Effector CD4-positive, alpha-beta T cell (primary cell): ENCODE measurements around the gene KISS1. TPM values are rescaled to one million over a fixed set of nuclear protein-coding genes. Genes with fewer than 3 reads are reported as not detected.
"Not testable (repeated sequence)": the region's sequence is repeated elsewhere in the genome, so short reads cannot be mapped to it uniquely, and the experiment has no call there.

Experiments
- DNase-seq: peaks from one replicate; pipeline ENCODE4 v3.0.0-alpha.2; 2020
- total RNA-seq: gene quantifications from one replicate; lab custom pipeline; 2026; lab: John Stamatoyannopoulos, UW

The KISS1 gene, protein sequence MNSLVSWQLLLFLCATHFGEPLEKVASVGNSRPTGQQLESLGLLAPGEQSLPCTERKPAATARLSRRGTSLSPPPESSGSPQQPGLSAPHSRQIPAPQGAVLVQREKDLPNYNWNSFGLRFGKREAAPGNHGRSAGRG
- total RNA-seq = not detected

DNA sequence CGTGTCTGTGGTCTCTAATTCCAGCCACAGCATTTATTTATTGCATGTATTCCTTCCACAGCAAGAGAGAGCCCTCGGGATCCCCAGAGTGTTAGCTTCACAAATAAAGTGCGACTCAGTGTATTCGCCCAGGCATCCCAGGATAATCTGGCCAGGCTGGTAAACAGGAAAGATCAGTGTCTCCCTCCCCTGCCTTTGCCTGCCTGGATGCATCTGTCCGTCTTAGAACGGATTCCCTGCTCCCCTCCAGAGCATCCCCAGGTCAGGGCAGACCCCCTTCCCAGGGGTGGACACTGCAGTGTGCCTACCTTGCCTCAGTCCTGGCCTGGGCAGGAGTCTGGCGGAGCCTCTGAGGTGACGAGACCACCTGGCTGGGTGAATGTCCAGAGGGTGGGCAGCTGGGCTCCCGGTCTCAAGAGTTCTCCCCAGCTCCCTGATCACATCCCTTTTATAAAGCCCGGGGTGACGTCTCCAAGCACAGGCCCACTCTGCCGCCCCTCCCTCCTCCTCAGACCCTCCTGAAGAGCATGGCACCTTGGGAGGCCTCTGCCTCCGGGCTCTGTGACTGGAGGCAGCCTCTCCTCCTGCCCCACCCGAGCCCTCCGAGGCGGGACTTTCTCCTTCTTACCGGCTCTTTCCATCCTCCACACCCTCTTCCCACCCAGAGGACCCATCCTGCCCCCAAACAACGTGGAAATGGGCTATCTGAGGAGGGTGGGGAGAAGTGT is at the start of gene KISS1:
KISS1 (minus strand) TSS at position 424 of the 728 bp plus-strand sequence. CDS start 3,615 bp downstream, outside the sequence.
- no peak for DNase-seq

- DNase-seq = no peak
These were observed 46.6 kb upstream of the KISS1 start for GRCh38 chr1:204242920-204243319.

DNA sequence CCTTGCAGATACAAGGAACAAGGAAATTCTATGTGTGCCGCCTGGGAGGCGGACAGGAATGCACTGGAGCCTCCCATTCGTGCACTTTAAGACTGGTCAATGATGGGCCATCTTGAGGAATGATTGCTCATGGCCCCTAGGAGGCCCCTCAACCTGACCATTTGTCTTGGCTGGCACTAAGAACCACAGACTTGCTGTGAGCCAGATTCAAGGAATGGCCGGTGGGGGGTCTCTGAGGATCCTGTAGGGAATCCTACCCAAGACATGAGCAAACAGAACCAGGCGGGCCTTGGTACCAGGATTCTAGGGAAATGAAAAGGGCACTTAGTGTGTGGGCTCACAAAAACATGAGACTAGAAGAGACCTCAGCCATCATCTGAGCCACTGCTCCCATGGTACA is 45.6 kb upstream of the KISS1 start:
- DNase-seq = no peak

- DNase-seq = no peak
These were observed 44.8 kb upstream of the KISS1 start for GRCh38 chr1:204241050-204241449.

DNA sequence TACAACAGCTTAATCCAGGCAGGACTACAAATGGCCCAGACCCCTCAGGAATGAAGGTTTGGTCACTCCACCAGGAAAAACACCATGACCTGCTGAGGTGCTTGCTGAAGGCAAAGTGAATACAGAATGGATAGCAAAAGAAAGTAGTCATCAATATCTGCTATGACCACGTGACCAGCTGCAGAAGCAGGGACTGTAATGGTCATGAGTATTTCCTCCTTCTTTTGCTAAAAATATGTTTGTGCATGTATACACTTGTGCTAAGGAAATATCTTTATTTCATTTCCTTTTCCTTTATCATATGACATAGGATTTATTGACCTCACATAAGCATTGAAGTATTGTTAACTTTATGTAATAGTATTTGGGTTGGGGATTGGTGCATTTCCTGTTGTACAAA is 43.9 kb upstream of the KISS1 start:
- no peak for DNase-seq

GRCh38 chr1:204239401-204239800 is 43.1 kb upstream of the KISS1 start:
- not testable (repeated sequence) for DNase-seq

DNA sequence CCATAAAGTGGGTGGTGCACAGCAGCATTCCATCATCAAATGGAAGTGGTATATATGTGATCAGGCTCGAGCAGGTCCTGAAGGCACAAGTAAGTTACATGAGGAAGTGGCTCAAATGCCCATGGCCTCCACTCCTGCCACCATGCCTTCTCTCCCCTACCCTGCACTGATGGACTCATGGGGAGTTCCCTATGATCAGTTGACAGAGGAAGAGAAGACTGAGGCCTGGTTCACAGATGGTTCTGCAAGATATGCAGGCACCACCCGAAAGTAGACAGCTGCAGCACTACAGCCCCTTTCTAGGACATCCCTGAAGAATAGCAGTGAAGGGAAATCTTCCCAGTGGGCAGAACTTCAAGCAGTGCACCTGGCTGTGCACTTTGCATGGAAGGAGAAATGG is 42.2 kb upstream of the KISS1 start:
- DNase-seq = not testable (repeated sequence)

- DNase-seq = not testable (repeated sequence)
These were observed 41.2 kb upstream of the KISS1 start for GRCh38 chr1:204237515-204237914.

DNA sequence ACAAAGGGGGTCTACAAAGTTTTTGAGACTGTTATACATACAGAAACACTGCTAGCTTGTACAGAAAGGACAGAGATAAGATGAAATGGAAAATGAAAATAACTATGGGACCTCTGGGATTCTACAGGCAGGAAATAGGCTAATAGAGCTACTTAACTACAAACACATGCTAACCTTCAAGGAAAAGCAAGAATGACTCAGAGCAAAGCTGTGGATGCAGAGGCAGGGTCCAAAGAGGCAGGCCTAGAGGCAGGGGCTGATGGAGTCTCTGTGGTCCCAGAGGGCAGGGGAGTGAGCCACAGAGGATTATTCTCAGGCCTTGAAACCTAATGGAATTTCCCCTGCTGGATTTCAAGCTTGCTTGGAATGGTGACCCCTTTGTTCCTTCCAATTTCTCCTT is 36.2 kb upstream of the KISS1 start:
- DNase-seq = no peak

- no peak for DNase-seq
These were observed 33.9 kb upstream of the KISS1 start for GRCh38 chr1:204230211-204230610.

- DNase-seq = no peak
These were observed 32.6 kb upstream of the KISS1 start for GRCh38 chr1:204228896-204229295.

DNA sequence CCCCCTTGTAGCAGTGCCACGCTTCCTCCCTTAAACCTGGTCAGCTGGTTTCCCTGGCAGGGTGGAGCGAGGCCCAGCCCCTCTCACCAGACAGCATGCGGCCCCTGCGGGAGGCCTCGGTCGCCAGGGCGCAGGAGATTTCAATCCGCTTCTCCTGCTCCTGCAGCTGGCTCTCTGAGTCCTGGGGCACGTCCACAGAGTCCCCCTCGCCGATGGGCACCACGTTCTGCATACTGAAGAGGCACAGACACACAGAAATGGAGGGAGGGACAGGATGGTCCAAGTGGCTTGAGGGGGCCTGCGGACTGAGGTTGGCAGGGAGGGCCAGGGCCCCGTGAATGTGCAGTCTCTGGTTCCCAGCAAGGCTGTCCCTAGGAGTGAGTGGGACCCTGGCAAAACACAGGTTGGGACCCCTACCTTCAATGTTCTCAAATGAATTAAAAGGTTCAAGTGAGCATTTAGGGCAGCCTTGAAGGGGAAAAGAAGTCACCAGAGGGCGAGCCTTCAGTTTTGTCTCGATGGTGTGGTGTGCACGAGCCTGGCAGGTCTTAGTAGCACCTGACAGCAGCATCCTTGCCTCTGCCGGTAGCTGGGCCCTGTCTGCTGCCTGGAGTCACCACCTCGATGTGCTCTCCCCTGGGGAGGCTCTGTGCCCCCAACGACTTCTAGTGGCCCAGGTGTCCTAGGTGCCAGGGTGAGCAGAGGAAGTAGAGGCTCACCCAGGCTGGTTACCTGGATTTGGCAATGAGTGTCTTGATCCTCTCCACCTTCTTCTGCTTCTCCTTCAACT is 31.9 kb upstream of the KISS1 start:
- DNase-seq = no peak

- DNase-seq = no peak
These were observed 31.1 kb upstream of the KISS1 start for GRCh38 chr1:204227351-204227750.

GRCh38 chr1:204225841-204226735 is 29.8 kb upstream of the KISS1 start:
- DNase-seq = no peak

DNA sequence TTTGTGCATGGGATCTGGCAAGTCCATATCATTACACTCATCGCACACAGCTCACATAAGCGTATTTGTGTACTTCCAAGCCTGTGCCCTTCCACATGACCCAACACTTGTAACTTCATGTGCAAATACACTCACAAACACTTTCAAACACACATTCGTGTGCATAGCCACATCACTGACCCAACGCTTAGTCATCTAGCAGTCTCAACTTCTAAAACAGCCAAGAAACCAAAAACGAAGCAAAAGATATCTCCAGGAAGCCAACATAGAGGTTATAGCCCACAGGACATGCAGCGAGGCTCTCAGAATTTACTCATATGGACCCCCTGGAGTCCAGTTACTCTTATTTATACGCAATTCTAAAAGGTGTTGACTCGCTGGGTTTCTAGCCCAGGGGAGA is 28.4 kb upstream of the KISS1 start:
- no peak for DNase-seq

DNA sequence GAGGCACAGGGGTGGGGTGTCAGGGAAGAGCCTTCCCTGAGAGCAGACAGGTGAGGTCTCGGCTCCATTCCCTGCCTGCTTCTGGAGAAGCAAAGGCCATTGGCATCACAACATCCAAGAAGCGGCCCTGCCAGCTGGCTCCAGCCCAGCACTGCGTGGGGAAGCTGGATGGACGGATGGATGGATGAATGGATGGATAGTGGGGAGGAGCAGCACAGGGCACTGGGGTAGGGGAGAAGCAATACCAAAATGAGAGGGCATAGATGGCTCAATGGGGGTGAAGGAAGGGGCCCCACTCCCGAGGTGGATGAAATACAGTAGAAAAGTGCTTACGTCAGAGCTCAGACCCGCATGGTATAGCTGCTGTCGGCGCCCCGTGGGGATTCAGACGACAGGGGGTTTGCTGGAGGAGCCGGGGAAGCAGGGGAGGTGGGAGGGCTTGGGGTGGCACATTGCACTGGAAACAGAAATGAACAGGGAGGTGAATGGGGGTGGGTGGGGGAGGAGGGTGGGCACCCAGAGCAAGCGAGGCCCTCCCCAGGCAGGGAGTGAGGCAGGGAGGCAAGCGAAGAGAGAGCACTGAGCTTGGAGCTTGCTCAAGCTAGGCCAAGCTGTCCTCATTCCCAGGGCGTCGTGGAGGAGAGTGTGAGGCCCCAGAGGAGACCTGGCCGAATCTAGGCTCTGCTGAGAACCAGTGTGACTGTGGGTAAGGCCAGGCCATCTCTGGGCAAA is 27.0 kb upstream of the KISS1 start:
- DNase-seq = no peak

DNA sequence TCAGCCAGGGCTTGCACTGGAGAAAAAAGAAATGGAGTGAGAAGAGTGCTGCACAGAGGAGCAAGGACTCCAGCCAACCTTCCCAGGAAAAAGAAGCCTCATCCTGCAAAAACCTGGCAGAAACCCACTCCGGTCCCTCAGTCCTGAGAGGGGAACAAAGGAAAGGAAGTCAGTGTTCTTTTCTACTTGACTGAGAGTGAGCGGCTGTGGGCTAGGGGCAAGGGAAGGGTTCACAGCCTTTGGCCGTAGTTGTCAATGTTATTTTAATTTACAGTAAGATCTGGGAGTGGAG is 26.4 kb upstream of the KISS1 start:
- DNase-seq = no peak

GRCh38 chr1:204222006-204222763 is 25.9 kb upstream of the KISS1 start:
- DNase-seq = no peak

GRCh38 chr1:204221271-204221670 is 25.0 kb upstream of the KISS1 start:
- DNase-seq = no peak

- no peak for DNase-seq
These were observed 23.8 kb upstream of the KISS1 start for GRCh38 chr1:204219971-204220616.

DNA sequence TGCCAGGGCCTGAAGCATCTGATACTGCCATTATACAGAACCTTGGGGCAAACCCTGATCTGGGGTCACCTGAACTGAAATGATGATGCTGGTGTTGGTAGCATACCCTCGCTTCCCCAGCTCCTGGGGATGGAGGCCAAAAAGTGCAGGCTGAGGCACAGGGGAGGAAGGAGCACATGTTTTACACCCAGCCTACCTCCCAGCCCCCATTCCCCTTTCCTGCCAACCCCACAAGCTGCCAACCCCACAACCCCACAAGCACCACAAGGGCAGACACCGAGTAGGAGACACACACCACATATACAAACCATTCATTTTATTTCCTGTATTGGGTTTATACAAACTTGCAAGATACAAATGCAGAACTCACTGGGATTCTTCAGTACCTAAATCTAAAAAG is 22.3 kb upstream of the KISS1 start:
- no peak for DNase-seq
